ENCODE data around the gene TACR1. TPM values are rescaled to one million over a fixed set of nuclear protein-coding genes. Genes with fewer than 3 reads are reported as not detected.
"Not testable (repeated sequence)": the region's sequence is repeated elsewhere in the genome, so short reads cannot be mapped to it uniquely, and the experiment has no call there.

The TACR1 gene
- total RNA-seq, 4 donors from 2014 or later = 3.3 to 10.8 (median 5.3) TPM

DNA sequence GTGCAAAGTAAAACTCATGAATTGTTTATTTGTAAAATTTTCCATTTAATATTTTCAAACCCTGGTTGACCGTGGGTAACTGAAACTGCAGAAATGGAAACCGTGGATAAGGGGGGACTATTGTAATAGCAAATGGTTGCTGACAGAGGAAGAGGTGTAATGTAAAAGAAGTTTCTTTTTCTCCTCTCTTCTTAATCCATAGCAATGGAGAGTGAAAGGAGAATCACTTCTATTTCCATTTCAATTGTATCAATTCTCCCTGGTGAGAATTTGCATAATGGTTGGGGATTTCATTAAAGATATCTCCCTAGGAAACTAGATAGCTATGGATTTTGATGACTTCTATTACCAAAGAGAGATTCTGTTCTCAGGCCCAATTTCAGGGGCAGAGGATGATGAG, 24.8 kb downstream of the TACR1 start:
- Histone ChIP-seq H3K4me3 (no peak overlapping the region), H3K4me1 (no peaks in the 10 kb centered on the region), H3K36me3 (no peaks in the 10 kb centered on the region), H3K9me3 (no peaks in the 10 kb centered on the region), H3K27ac (no peak overlapping the region), H3K27me3 (no peaks in the 10 kb centered on the region)
- no peak for TF ChIP-seq POLR2A (IDR thresholded peaks at IDR 0.05)
- no peak for TF ChIP-seq EP300 (IDR thresholded peaks at IDR 0.05)
- TF ChIP-seq, protein P1, sequence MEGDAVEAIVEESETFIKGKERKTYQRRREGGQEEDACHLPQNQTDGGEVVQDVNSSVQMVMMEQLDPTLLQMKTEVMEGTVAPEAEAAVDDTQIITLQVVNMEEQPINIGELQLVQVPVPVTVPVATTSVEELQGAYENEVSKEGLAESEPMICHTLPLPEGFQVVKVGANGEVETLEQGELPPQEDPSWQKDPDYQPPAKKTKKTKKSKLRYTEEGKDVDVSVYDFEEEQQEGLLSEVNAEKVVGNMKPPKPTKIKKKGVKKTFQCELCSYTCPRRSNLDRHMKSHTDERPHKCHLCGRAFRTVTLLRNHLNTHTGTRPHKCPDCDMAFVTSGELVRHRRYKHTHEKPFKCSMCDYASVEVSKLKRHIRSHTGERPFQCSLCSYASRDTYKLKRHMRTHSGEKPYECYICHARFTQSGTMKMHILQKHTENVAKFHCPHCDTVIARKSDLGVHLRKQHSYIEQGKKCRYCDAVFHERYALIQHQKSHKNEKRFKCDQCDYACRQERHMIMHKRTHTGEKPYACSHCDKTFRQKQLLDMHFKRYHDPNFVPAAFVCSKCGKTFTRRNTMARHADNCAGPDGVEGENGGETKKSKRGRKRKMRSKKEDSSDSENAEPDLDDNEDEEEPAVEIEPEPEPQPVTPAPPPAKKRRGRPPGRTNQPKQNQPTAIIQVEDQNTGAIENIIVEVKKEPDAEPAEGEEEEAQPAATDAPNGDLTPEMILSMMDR (IDR thresholded peaks at IDR 0.05) = no peak
- 54 to 59% methylated on average over 2 of the region's 2 CpGs for WGBS, 2 donors
- DNase-seq (ENCODE audit: low spot score in 2 of 2) = no peak

GRCh38 chr2:75173740-75174139, 25.6 kb downstream of the TACR1 start:
- Histone ChIP-seq H3K27ac (no peak overlapping the region), H3K27me3 (no peaks in the 10 kb centered on the region), H3K4me1 (no peaks in the 10 kb centered on the region), H3K9me3 (no peaks in the 10 kb centered on the region), H3K36me3 (no peaks in the 10 kb centered on the region), H3K4me3 (no peak overlapping the region)
- DNase-seq (ENCODE audit: low spot score in 2 of 2) = no peak
- TF ChIP-seq POLR2A (IDR thresholded peaks at IDR 0.05) (no peak), EP300 (IDR thresholded peaks at IDR 0.05) (no peak)
- TF ChIP-seq, protein P1 (IDR thresholded peaks at IDR 0.05) = no peak

DNA sequence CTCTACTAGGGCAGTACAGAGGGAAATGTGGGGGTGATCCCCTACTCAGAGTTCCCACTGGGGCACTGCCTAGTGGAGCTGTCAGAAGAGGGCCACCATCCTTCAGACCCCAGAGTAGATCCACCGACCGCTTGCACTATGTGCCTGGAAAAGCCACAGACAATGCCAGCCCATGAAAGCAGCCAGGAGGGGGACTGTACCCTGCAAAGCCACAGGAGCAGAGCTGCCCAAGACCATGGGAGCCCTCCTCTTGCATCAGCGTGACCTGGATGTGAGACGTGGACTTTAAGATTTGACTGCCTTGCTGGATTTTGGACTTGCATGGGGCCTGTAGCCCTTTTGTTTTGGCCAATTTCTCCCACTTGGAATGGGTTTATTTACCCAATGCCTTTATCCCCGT, 27.9 kb downstream of the TACR1 start:
- H3K4me3 ChIP-seq; H3K36me3 ChIP-seq; H3K27ac ChIP-seq; H3K27me3 ChIP-seq; H3K9me3 ChIP-seq; H3K4me1 ChIP-seq; DNase-seq (ENCODE audit: low spot score in 2 of 2): not testable (repeated sequence)
- 96 to 100% methylated on average over 3 of the region's 5 CpGs for WGBS, 2 donors

DNA sequence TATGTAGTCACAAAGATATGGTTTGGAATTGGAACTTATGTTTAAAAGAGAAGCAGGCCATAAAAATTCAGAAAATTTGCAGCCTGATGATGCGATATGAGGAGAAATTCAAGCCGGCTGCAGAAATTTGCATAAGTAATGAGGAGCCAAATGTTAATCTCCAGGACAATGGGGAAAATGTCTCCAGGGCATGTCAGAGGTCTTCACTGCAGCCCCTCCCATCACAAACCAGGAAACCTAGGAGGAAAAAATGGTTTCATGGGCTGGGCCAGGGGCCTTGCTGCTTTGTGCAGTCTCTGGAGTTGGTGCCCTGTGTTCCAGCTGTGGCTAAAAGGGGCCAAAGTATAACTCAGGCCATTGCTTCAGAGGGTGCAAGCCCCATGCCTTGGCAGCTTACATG, 28.4 kb downstream of the TACR1 start:
- no peaks in the 10 kb centered on the region for H3K36me3 ChIP-seq
- DNase-seq (ENCODE audit: low spot score in 2 of 2) = no peak
- H3K4me1 ChIP-seq = no peaks in the 10 kb centered on the region
- H3K27ac ChIP-seq = no peak overlapping the region
- TF ChIP-seq EP300 (IDR thresholded peaks at IDR 0.05) (no peak), POLR2A (IDR thresholded peaks at IDR 0.05) (no peak)
- TF ChIP-seq, protein P1 (IDR thresholded peaks at IDR 0.05) = no peak
- H3K4me3 ChIP-seq = no peak overlapping the region
- no peaks in the 10 kb centered on the region for H3K9me3 ChIP-seq
- H3K27me3 ChIP-seq = no peaks in the 10 kb centered on the region
- 74 to 75% methylated on average over 2 of the region's 2 CpGs for WGBS, 2 donors

GRCh38 chr2:75168186-75168585, 31.1 kb downstream of the TACR1 start:
- TF ChIP-seq POLR2A (IDR thresholded peaks at IDR 0.05) (no peak), EP300 (IDR thresholded peaks at IDR 0.05) (no peak)
- TF ChIP-seq, protein P1 (IDR thresholded peaks at IDR 0.05) = no peak
- H3K27me3 ChIP-seq = no peaks in the 10 kb centered on the region
- H3K4me3 ChIP-seq = no peak overlapping the region
- no peak overlapping the region for H3K27ac ChIP-seq
- H3K4me1 ChIP-seq = no peaks in the 10 kb centered on the region
- H3K9me3 ChIP-seq = no peaks in the 10 kb centered on the region
- H3K36me3 ChIP-seq = no peaks in the 10 kb centered on the region
- no peak for DNase-seq (ENCODE audit: low spot score in 2 of 2)
- whole genome bisulfite sequencing, 2 donors = 50 to 78% methylated on average over 2 of the region's 2 CpGs

GRCh38 chr2:75166491-75166890, 32.8 kb downstream of the TACR1 start:
- H3K27ac ChIP-seq = no peak overlapping the region
- H3K4me3 ChIP-seq = no peak overlapping the region
- H3K27me3 ChIP-seq = no peaks in the 10 kb centered on the region
- H3K4me1 ChIP-seq = peaks cover 0 to 4% (median 0%) of the 10 kb centered on the region in 4 donors
- 86 to 90% methylated on average over 3 of the region's 3 CpGs for WGBS, 2 donors
- no peak for TF ChIP-seq POLR2A (IDR thresholded peaks at IDR 0.05)
- TF ChIP-seq, protein P1 (IDR thresholded peaks at IDR 0.05) = no peak
- no peaks in the 10 kb centered on the region for H3K9me3 ChIP-seq
- H3K36me3 ChIP-seq = no peaks in the 10 kb centered on the region
- no peak for DNase-seq (ENCODE audit: low spot score in 2 of 2)
